WERI-Rb-1 (cell line): ENCODE data around the gene SCN4B.

Source experiments
- DNase-seq: peaks from one replicate; pipeline ENCODE4 v3.0.0-alpha.2; 2020
- H3K27ac ChIP-seq: fragments of 250-450 bp; sonication (Bioruptor Pico); 2 replicates; pipeline ENCODE4 v1.5.1; 2020; ENCODE audit warnings: mild to moderate bottlenecking, moderate library complexity
- H3K27me3 ChIP-seq: fragments of 250-450 bp; sonication (Bioruptor Pico); 2 replicates; pipeline ENCODE4 v1.5.1; 2021; ENCODE audit warnings: mild to moderate bottlenecking, low read depth, moderate library complexity; ENCODE audit not compliant: insufficient read depth, severe bottlenecking
- H3K36me3 ChIP-seq: fragments of 250-450 bp; sonication (Bioruptor Pico); 2 replicates; pipeline ENCODE4 v1.5.1; 2020; ENCODE audit warnings: mild to moderate bottlenecking, moderate library complexity
- H3K4me3 ChIP-seq: 2 replicates; pipeline ENCODE4 v1.5.1; 2011; ENCODE audit warnings: low read depth, mild to moderate bottlenecking, control low read depth, low read length
- H3K9me3 ChIP-seq: fragments of 250-450 bp; sonication (Bioruptor Pico); 2 replicates; pipeline ENCODE4 v1.5.1; 2021; ENCODE audit warnings: mild to moderate bottlenecking, moderate library complexity; ENCODE audit not compliant: severe bottlenecking
- TF ChIP-seq, protein P1 (sequence below): IDR thresholded peaks from 2 replicates; pipeline ENCODE4 v1.5.1; 2011; ENCODE audit warnings: low read depth, mild to moderate bottlenecking, control low read depth, inconsistent platforms, low read length

The SCN4B gene

DNA sequence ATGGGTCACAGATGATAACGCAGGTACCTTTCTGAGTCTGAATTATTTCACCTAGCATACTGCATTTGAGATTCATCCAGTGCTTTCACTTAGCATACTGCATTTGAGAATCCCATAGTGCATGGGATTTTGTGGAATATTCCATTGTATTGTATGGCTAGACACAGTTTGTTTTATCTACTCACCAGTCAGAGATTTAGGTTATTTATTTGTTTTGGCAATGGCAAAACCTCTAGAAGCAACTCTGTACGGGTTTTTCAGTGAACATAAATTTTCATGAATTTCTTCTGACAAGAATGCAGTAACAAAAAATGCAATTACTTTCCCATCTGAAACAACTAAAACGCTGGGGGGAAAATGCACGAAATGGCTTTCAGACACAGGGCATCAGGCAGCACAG is 24.3 kb downstream of the SCN4B start:
- Histone ChIP-seq H3K27me3 (no peaks in the 10 kb centered on the region), H3K9me3 (no peaks in the 10 kb centered on the region), H3K27ac (no peak overlapping the region), H3K36me3 (no peaks in the 10 kb centered on the region), H3K4me3 (no peak overlapping the region)
- no peak for DNase-seq
- TF ChIP-seq, protein P1, sequence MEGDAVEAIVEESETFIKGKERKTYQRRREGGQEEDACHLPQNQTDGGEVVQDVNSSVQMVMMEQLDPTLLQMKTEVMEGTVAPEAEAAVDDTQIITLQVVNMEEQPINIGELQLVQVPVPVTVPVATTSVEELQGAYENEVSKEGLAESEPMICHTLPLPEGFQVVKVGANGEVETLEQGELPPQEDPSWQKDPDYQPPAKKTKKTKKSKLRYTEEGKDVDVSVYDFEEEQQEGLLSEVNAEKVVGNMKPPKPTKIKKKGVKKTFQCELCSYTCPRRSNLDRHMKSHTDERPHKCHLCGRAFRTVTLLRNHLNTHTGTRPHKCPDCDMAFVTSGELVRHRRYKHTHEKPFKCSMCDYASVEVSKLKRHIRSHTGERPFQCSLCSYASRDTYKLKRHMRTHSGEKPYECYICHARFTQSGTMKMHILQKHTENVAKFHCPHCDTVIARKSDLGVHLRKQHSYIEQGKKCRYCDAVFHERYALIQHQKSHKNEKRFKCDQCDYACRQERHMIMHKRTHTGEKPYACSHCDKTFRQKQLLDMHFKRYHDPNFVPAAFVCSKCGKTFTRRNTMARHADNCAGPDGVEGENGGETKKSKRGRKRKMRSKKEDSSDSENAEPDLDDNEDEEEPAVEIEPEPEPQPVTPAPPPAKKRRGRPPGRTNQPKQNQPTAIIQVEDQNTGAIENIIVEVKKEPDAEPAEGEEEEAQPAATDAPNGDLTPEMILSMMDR, result no peak

DNA sequence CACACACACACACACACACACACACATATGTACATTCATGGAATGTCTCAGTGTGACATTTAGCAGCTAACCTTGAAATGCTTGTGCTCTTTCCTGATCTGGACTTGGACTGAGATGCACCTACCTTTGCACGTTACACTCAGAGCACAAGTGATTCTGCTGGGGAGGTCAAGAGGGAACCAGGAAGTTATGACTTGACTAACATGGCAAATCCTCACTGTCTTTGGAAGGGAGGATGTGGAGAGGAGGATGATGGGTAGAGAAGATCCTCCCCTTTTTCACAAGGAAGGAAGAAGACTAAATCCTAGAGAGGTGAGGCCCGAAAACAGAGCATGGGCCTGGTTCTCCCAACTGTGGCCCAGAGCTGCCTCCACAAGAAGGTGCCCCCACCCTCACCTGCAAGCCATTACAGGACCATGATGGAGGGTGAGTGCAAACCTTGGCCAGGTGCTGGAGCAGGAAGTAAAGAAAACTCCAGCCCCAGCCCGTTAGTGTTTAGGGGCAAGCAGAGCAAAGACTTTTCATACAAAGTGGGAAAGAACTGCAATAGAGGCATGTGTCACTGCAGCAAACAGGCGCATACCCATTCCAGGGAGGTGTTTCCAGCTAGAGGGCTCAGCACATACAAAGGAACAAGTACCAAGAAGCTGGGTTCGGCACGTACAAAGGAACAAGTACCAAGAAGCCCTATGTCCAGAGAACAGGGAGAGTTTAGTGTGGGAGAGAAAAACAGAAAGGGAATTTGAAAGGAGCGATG is 26.4 kb downstream of the SCN4B start:
- H3K27me3 ChIP-seq, result no peaks in the 10 kb centered on the region
- H3K27ac ChIP-seq, result no peak overlapping the region
- H3K9me3 ChIP-seq, result no peaks in the 10 kb centered on the region
- no peak for DNase-seq
- H3K4me3 ChIP-seq, result no peak overlapping the region
- TF ChIP-seq, protein P1, result no peak
- no peaks in the 10 kb centered on the region for H3K36me3 ChIP-seq

DNA sequence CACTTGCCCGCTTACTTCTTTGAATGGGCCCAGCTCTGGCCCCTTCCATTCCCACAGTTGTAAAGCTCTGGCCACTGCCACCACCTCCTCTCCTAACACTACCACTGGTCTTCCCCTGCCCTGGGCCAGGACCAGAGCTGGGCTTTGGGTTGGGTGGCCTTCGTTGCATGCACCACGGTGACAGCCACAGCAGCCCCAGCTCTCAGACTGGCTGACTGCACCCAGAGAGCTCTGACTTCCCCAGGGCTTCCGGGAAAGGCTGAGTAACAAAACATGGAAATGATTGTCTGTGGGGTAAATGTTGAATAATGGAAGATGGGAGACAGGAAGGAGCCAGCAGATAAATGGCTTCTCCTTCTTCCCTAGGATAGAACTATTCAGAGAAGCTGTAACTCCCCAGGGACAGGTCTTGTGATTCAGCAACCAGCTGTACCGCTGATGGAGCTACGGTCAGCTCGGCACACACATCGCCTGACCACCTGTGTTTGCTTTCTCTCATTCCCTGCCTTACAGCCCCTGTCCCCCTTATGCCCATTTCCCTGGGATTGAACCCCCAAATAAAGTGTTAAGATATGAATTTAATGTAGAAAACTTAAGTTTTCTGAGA is 27.6 kb downstream of the SCN4B start:
- TF ChIP-seq, protein P1, result no peak
- DNase-seq, result no peak
- H3K27ac ChIP-seq, result no peak overlapping the region

DNA sequence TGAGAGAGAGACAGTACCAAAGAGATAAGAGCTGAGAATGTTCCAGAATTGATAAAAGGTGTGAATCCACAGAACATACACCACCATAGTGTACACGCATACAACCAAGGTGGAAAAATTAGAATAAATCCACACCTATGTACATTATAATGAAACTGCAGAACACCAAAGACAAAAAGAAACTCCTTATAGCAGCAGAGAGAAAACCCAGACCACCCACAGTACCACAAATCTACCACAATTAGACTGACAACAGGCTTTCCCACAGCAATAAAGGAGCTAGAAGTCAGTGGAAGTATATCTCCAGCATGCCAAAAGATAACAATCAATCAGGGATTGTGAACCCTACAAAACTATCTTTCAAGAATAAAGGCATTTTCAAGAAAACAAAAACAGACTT is 31.8 kb downstream of the SCN4B start:
- DNase-seq, result no peak
- peaks cover 3% of the 10 kb centered on the region for H3K9me3 ChIP-seq
- no peaks in the 10 kb centered on the region for H3K27me3 ChIP-seq
- TF ChIP-seq, protein P1, result no peak
- no peaks in the 10 kb centered on the region for H3K36me3 ChIP-seq
- H3K27ac ChIP-seq, result no peak overlapping the region
- H3K4me3 ChIP-seq, result no peak overlapping the region

More for the DNA sequence above, 27.6 kb downstream of the SCN4B start:
- no peaks in the 10 kb centered on the region for H3K27me3 ChIP-seq
- peaks cover 2% of the 10 kb centered on the region for H3K9me3 ChIP-seq
- H3K4me3 ChIP-seq, result no peak overlapping the region
- no peaks in the 10 kb centered on the region for H3K36me3 ChIP-seq

DNA sequence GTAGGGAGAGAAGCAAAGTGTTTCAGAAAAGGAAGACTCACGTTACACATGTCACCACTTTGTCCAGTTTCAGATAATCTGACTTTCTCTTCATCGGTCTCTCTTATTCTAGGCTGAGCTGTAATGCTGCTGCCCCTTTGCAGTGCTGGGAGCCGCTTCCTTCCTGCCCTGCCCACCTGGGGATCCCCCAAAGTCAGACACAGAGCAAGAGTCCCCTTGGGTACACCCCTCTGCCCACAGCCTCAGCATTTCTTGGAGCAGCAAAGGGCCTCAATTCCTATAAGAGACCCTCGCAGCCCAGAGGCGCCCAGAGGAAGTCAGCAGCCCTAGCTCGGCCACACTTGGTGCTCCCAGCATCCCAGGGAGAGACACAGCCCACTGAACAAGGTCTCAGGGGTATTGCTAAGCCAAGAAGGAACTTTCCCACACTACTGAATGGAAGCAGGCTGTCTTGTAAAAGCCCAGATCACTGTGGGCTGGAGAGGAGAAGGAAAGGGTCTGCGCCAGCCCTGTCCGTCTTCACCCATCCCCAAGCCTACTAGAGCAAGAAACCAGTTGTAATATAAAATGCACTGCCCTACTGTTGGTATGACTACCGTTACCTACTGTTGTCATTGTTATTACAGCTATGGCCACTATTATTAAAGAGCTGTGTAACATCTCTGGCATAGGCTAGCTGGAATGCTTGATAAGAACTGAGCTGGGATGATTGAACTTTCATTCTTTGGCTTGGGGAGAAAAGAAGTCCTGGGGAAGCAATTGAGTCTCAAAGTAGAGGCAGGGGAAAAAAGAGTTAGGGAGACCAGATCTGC is 34.6 kb downstream of the SCN4B start:
- H3K27ac ChIP-seq, result no peak overlapping the region
- DNase-seq, result no peak
- no peaks in the 10 kb centered on the region for H3K36me3 ChIP-seq
- H3K9me3 ChIP-seq, result peaks cover 3% of the 10 kb centered on the region
- TF ChIP-seq, protein P1, result no peak
- no peak overlapping the region for H3K4me3 ChIP-seq
- H3K27me3 ChIP-seq, result no peaks in the 10 kb centered on the region
